ENCODE data around the gene MUC5B.

- TF ChIP-seq CTCF (IDR thresholded peaks at IDR 0.05) (no peak), POLR2A (IDR thresholded peaks at IDR 0.05) (no peak)
Observed at GRCh38 chr11:1277936-1278512, 55.2 kb downstream of the MUC5B start.

Data from prostate gland (tissue), 2 donors.